NAMALWA (cell line): ENCODE measurements around the gene TLE2.
"Not testable (repeated sequence)": the region's sequence is repeated elsewhere in the genome, so short reads cannot be mapped to it uniquely, and the experiment has no call there.

Source experiments
- DNase-seq: peaks from one replicate; pipeline ENCODE4 v3.0.0-alpha.2; 2015; ENCODE audit warnings: low spot score

Gene TLE2

GRCh38 chr19:3055741-3056416 lies 26.8 kb upstream of the TLE2 start:
- DNase-seq: no peak

GRCh38 chr19:3054972-3055740 lies 26.1 kb upstream of the TLE2 start:
- no peak for DNase-seq

- no peak for DNase-seq
Observed at GRCh38 chr19:3054265-3054971, 25.3 kb upstream of the TLE2 start.

- no peak for DNase-seq
Observed at GRCh38 chr19:3053780-3054179, 24.7 kb upstream of the TLE2 start.

GRCh38 chr19:3053218-3053621 lies 24.1 kb upstream of the TLE2 start:
- DNase-seq: no peak

GRCh38 chr19:3050016-3050415 lies 20.9 kb upstream of the TLE2 start:
- not testable (repeated sequence) for DNase-seq

- DNase-seq: no peak
Observed at GRCh38 chr19:3049089-3049488, 20.0 kb upstream of the TLE2 start.

- no peak for DNase-seq
Observed at GRCh38 chr19:3048190-3048533, 19.1 kb upstream of the TLE2 start.

- no peak for DNase-seq
Observed at GRCh38 chr19:3047496-3048189, 18.6 kb upstream of the TLE2 start.

- no peak for DNase-seq
Observed at GRCh38 chr19:3046698-3047495, 17.8 kb upstream of the TLE2 start.

- peak; percentile 42 for DNase-seq
Observed at GRCh38 chr19:3045885-3046697, 17.0 kb upstream of the TLE2 start.

GRCh38 chr19:3045191-3045590 lies 16.1 kb upstream of the TLE2 start:
- no peak for DNase-seq

GRCh38 chr19:3042621-3043267 lies 13.7 kb upstream of the TLE2 start:
- DNase-seq: no peak

- no peak for DNase-seq
Observed at GRCh38 chr19:3041761-3042620, 12.9 kb upstream of the TLE2 start.

GRCh38 chr19:3041327-3041726 lies 12.2 kb upstream of the TLE2 start:
- DNase-seq: no peak

- no peak for DNase-seq
Observed at GRCh38 chr19:3039641-3040077, 10.6 kb upstream of the TLE2 start.

- DNase-seq: no peak
Observed at GRCh38 chr19:3039125-3039524, 10.0 kb upstream of the TLE2 start.

GRCh38 chr19:3038214-3038613 lies 9.1 kb upstream of the TLE2 start:
- no peak for DNase-seq

- DNase-seq: not testable (repeated sequence)
Observed at GRCh38 chr19:3036977-3037544, 8.0 kb upstream of the TLE2 start.
